Adrenal gland (tissue), 12 donors: ENCODE results near the gene LYPLAL1. TPM values are rescaled to one million over a fixed set of nuclear protein-coding genes. Genes with fewer than 3 reads are reported as not detected.

ENCODE experiments used
- DNase-seq, 7 donors: peaks; one replicate each; pipeline ENCODE4 v3.0.0-alpha.2; 2019 to 2020
- H3K27ac ChIP-seq, 5 donors: fragments of 200-600 bp; sonication (generic) in 4 of 5; 1 replicate in 3 of 5; 2 replicates in 2 of 5; pipeline versions ENCODE4 v1.5.1 to v1.8.0; 2016 to 2020; ENCODE audit warnings: mild to moderate bottlenecking in 1 of 5
- H3K27me3 ChIP-seq: fragments of 200-600 bp; 2 replicates; pipeline ENCODE4 v1.8.0; 2021
- H3K36me3 ChIP-seq, 2 donors: fragments of 200-600 bp; replicated peaks in 1 of 2; 1 replicate in 1 of 2; 2 replicates in 1 of 2; pipeline versions ENCODE4 v1.5.1 to v1.8.0; 2018 to 2022
- H3K4me1 ChIP-seq, 2 donors: fragments of 200-600 bp; replicated peaks in 1 of 2; 1 replicate in 1 of 2; 2 replicates in 1 of 2; pipeline versions ENCODE4 v1.5.1 to v1.8.0; 2018 to 2021
- H3K4me3 ChIP-seq, 4 donors: fragments of 200-600 bp; sonication (generic) in 3 of 4; one replicate each; pipeline ENCODE4 v1.5.1; 2016 to 2018
- H3K9me3 ChIP-seq, 3 donors: fragments of 200-600 bp; sonication (generic) in 1 of 3; replicated peaks in 1 of 3; 1 replicate in 2 of 3; 2 replicates in 1 of 3; pipeline versions ENCODE4 v1.5.1 to v1.8.0; 2016 to 2021
- CTCF ChIP-seq, 6 experiments: fragments of 450-650 bp in 4 of 6; fragments of 200-600 bp in 2 of 6; sonication (generic) in 1 of 6; IDR thresholded peaks; 1 replicate in 5 of 6; 2 replicates in 1 of 6; pipeline versions ENCODE4 v1.5.1 to v1.8.0; 2016 to 2021; ENCODE audit warnings: antibody characterized with exemption in 6 of 6, mild to moderate bottlenecking in 2 of 6, moderate library complexity in 1 of 6
- POLR2A ChIP-seq, 2 donors: fragments of 450-650 bp; IDR thresholded peaks; one replicate each; pipeline ENCODE4 v1.6.1; 2017; ENCODE audit warnings: antibody characterized with exemption in 2 of 2, mild to moderate bottlenecking in 2 of 2, moderate library complexity in 1 of 2
- WGBS, 4 donors: extraction: QIAGEN DNeasy Blood & Tissue Kit in 2 of 4; methylation state at CpG; one replicate each; pipeline versions ENCODE4 v1.1.5 to v1.1.7; 2013 to 2017; 5-methylcytosine and 5-hydroxymethylcytosine counted together
- intact Hi-C, 2 donors: fragments of 100-400 bp; cut with DNase I; formaldehyde crosslinking; loops; one replicate each; pipeline versions ENCODE4 v1.14.1 to v1.15.0; 2022 to 2023
- polyA plus RNA-seq, 3 donors: library from polyadenylated mRNA; stranded (reverse); fragments of 200-250 nt in 2 of 3; fragments of 350-450 nt in 1 of 3; fragmentation: Illumina TruSeq in 1 of 3; extraction: RNeasy Lipid Tissue Mini Kit (QIAGEN cat#74804) in 1 of 3; gene quantifications; one replicate each; pipeline ENCODE4 v1.2.3, GENCODE V29; 2013 to 2014
- total RNA-seq, 9 donors: library from RNA; depleted of rRNA in 4 of 9; stranded (reverse); fragments of >200 nt in 4 of 9; fragments of 120-200 nt in 1 of 9; fragmentation: NEBNext Ultra II Directional in 1 of 9; extraction: Animal tissue kit (Norgen Biotek cat#: 25700) in 1 of 9; gene quantifications; one replicate each; pipeline versions ENCODE4 v1.1.0 to v1.2.4, GENCODE V29; 2013 to 2023
- donor health status: healthy with polysubstance abuse.
- donor health status: Bipolar disorder and iron deficiency.
- donor health status: DM: yes; HTN: yes; CAD: no.
- donor health status: DM: no; HTN: no; CAD: no.
- donor health status: DM: no; HTN: no; CAD: no.
- donor health status: DM: yes; HTN: yes; CAD: no.

LYPLAL1 gene
- total and polyA plus RNA-seq, 12 donors = 14.9 to 82.8 (median 64.7) TPM

GRCh38 chr1:219159946-219160645, 13.6 kb upstream of the LYPLAL1 start:
- no peaks in the 10 kb centered on the region for H3K36me3 ChIP-seq
- no peak overlapping the region for H3K27ac ChIP-seq
- intact Hi-C loops = no loop called here
- peak in 1 of 7 donors; percentile 11 for DNase-seq
- no peaks in the 10 kb centered on the region for H3K4me1 ChIP-seq
- 80 to 84% (median 81%) methylated on average over 4 of the region's 4 CpGs for WGBS, 4 donors
- H3K27me3 ChIP-seq = no peaks in the 10 kb centered on the region
- no peak overlapping the region for H3K4me3 ChIP-seq
- H3K9me3 ChIP-seq = peaks cover 0 to 2% (median 0%) of the 10 kb centered on the region in 3 donors
- TF ChIP-seq CTCF (IDR thresholded peaks at IDR 0.05) = no peak
- TF ChIP-seq POLR2A (IDR thresholded peaks at IDR 0.05) = no peak

GRCh38 chr1:219160967-219161366, 12.7 kb upstream of the LYPLAL1 start:
- Histone ChIP-seq H3K4me3 (no peak overlapping the region), H3K9me3 (peaks cover 0 to 4% (median 0%) of the 10 kb centered on the region in 3 donors), H3K36me3 (no peaks in the 10 kb centered on the region), H3K4me1 (no peaks in the 10 kb centered on the region), H3K27me3 (no peaks in the 10 kb centered on the region), H3K27ac (no peak overlapping the region)
- intact Hi-C loops = no loop called here
- 84 to 86% (median 86%) methylated on average over 2 of the region's 2 CpGs for WGBS, 4 donors
- DNase-seq = no peak
- TF ChIP-seq CTCF (IDR thresholded peaks at IDR 0.05) = no peak

GRCh38 chr1:219161371-219161770, 12.3 kb upstream of the LYPLAL1 start:
- WGBS, 4 donors = 84 to 93% (median 88%) methylated on average over 1 of the region's 1 CpG
- peaks cover 0 to 4% (median 0%) of the 10 kb centered on the region in 3 donors for H3K9me3 ChIP-seq
- intact Hi-C loops = no loop called here
- TF ChIP-seq CTCF (IDR thresholded peaks at IDR 0.05) (no peak), POLR2A (IDR thresholded peaks at IDR 0.05) (no peak)
- no peak overlapping the region for H3K4me3 ChIP-seq
- no peaks in the 10 kb centered on the region for H3K27me3 ChIP-seq
- no peaks in the 10 kb centered on the region for H3K4me1 ChIP-seq
- no peaks in the 10 kb centered on the region for H3K36me3 ChIP-seq
- no peak for DNase-seq
- H3K27ac ChIP-seq = no peak overlapping the region

GRCh38 chr1:219163401-219163954, 10.2 kb upstream of the LYPLAL1 start:
- no peaks in the 10 kb centered on the region for H3K4me1 ChIP-seq
- intact Hi-C loops = no loop called here
- 76 to 90% (median 87%) methylated on average over 4 of the region's 4 CpGs for WGBS, 4 donors

More at GRCh38 chr1:219163401-219163954, 10.2 kb upstream of the LYPLAL1 start:
- H3K36me3 ChIP-seq = no peaks in the 10 kb centered on the region
- peaks cover 0 to 4% (median 0%) of the 10 kb centered on the region in 3 donors for H3K9me3 ChIP-seq
- TF ChIP-seq CTCF (IDR thresholded peaks at IDR 0.05) = no peak
- no peak for TF ChIP-seq POLR2A (IDR thresholded peaks at IDR 0.05)
- DNase-seq = no peak
- no peaks in the 10 kb centered on the region for H3K27me3 ChIP-seq
- H3K27ac ChIP-seq = no peak overlapping the region
- no peak overlapping the region for H3K4me3 ChIP-seq
